Measurements from ENCODE around the gene ALG1.
A peak's percentile ranks its signal among the peaks of the same experiment; 100 is the strongest.

ALG1 gene

DNA sequence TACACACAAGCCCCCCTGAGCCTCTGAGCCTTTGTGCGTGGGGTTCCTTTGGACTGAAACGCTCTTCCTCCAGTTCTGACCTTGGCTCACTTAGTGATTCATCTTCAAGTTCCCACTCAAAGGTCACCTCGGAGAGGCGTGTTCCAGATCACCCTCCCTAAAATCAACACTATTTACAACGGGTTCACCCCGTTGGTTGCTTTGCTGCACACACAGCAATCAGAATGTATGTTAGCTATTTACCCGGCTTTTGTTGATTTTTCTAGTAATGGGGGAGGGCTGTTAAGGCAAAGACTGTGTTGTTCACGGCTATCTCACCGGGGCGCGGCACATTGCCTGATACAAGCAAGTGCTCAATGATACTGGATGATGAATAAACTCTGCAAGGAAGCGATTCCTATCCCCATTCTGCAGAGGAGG, 38.9 kb upstream of the ALG1 start:
- Histone ChIP-seq H4K8ac (ENCODE audit: low read depth, low read length) (no peak overlapping the region), H3K4me2 (ENCODE audit: low read length) (peak overlapping the region; percentile 78), H3K4me1 (ENCODE audit: control insufficient read depth, low read depth, low read length) (no peaks in the 10 kb centered on the region), H4K5ac (ENCODE audit: low read length) (no peak overlapping the region), H3K56ac (ENCODE audit: low read length) (no peak overlapping the region), H3K4ac (ENCODE audit: low read depth, low read length) (no peak overlapping the region), H3K23ac (ENCODE audit: low read length) (no peak overlapping the region), H2BK120ac (ENCODE audit: low read depth, low read length) (no peak overlapping the region), H2AK5ac (ENCODE audit: low read length) (no peak overlapping the region), H3K79me2 (ENCODE audit: control insufficient read depth, insufficient read depth, low read length) (no peaks in the 10 kb centered on the region), H3K79me1 (ENCODE audit: low read length) (no peaks in the 10 kb centered on the region), H2BK5ac (ENCODE audit: low read length) (no peak overlapping the region), H3K9ac (ENCODE audit: low read length) (no peak overlapping the region), H3K27me3 (ENCODE audit: insufficient read depth, low read length, poor library complexity) (no peaks in the 10 kb centered on the region), H3K18ac (ENCODE audit: low read length) (no peak overlapping the region), H3K27ac (ENCODE audit: low read depth, low read length) (no peak overlapping the region), H2BK15ac (replicated peaks; ENCODE audit: low read depth) (no peak overlapping the region), H3K4me3 (ENCODE audit: low read length) (no peak overlapping the region), H3K36me3 (ENCODE audit: control insufficient read depth, insufficient read depth, low read length) (no peaks in the 10 kb centered on the region)
- DNase-seq: no peak
- no CpG with 5 or more reads among the region's 12 CpGs for WGBS (ENCODE audit: extremely low coverage, insufficient coverage, low lambda C conversion rate)

DNA sequence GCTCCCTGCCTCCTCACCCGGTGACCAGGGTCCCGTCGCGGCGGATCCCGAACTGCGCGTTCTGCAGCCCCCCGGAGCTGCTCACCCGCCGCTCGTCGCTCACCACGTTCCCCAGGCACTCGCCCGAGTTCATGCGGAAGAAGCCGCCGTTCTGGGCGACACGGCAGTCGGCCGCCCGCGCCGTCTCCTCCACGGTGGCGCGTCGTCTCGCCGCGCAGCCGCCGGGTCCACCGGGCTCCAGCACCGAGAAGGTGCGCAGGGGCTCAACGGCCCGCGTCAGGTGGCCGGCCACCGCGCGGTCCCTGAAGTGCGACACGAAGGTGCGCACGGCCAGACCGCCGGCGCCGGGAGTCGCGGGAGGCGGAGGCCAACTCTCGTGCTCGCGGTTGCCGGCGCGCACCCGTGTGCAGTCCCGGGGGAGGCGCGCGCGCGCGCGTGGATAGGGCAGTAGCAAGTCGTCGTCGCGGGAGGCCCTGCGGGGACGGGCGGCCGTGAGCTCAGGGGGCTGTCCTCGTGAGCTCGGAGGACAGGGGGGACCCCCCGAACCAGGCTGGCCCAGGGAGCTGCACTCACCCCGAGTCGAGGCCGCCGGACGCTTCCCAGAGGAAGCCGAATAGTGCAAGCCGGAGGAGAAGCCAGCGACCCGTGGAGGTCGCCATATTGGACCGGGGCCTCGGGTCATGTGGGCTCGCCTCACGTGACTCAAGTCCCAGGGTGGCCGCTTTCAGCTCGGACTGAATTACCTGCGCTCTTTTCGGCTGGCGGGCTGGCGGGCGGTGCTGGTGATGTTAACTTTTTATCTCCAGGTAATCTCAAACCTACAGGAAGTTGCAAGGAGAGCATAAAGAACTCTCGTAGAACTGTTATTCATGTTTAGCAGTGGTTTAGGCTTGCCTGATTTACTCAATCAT, 38.1 kb upstream of the ALG1 start, which contains the start of gene NAGPA:
NAGPA (minus strand) TSS at position 680 of the 911 bp plus-strand sequence; CDS start at position 659, 21 bp downstream.
- H2BK120ac ChIP-seq (ENCODE audit: low read depth, low read length): no peak within 1 kb of the TSS
- H3K4me3 ChIP-seq (ENCODE audit: low read length): peak within 1 kb of the TSS; percentile 82
- peak within 1 kb of the TSS; percentile 78 for H3K4me2 ChIP-seq (ENCODE audit: low read length)
- H3K79me1 ChIP-seq (ENCODE audit: low read length): no peaks in the 10 kb centered on the region
- peak within 1 kb of the TSS; percentile 56 for H4K8ac ChIP-seq (ENCODE audit: low read depth, low read length)
- H3K79me2 ChIP-seq (ENCODE audit: control insufficient read depth, insufficient read depth, low read length): no peaks in the 10 kb centered on the region
- peak within 1 kb of the TSS; percentile 88 for H4K5ac ChIP-seq (ENCODE audit: low read length)
- H2AK5ac ChIP-seq (ENCODE audit: low read length): no peak within 1 kb of the TSS
- no peak within 1 kb of the TSS for H2BK5ac ChIP-seq (ENCODE audit: low read length)
- no peak within 1 kb of the TSS for H3K27ac ChIP-seq (ENCODE audit: low read depth, low read length)
- H3K18ac ChIP-seq (ENCODE audit: low read length): no peak within 1 kb of the TSS
- no peak within 1 kb of the TSS for H2BK15ac ChIP-seq (replicated peaks; ENCODE audit: low read depth)
- H3K27me3 ChIP-seq (ENCODE audit: insufficient read depth, low read length, poor library complexity): no peaks in the 10 kb centered on the region
- H3K23ac ChIP-seq (ENCODE audit: low read length): no peak within 1 kb of the TSS
- H3K56ac ChIP-seq (ENCODE audit: low read length): peak within 1 kb of the TSS; percentile 88
- H3K36me3 ChIP-seq (ENCODE audit: control insufficient read depth, insufficient read depth, low read length): no peaks in the 10 kb centered on the region
- DNase-seq: peak; percentile 91
- H3K4me1 ChIP-seq (ENCODE audit: control insufficient read depth, low read depth, low read length): no peaks in the 10 kb centered on the region
- no peak within 1 kb of the TSS for H3K4ac ChIP-seq (ENCODE audit: low read depth, low read length)
- no CpG with 5 or more reads among the region's 104 CpGs for WGBS (ENCODE audit: extremely low coverage, insufficient coverage, low lambda C conversion rate)
- peak within 1 kb of the TSS; percentile 67 for H3K9ac ChIP-seq (ENCODE audit: low read length)

GRCh38 chr16:5034167-5034523, 37.5 kb upstream of the ALG1 start:
- Histone ChIP-seq H3K27me3 (ENCODE audit: insufficient read depth, low read length, poor library complexity) (no peaks in the 10 kb centered on the region), H2BK120ac (ENCODE audit: low read depth, low read length) (no peak overlapping the region), H3K23ac (ENCODE audit: low read length) (no peak overlapping the region), H2AK5ac (ENCODE audit: low read length) (no peak overlapping the region), H2BK5ac (ENCODE audit: low read length) (no peak overlapping the region), H3K36me3 (ENCODE audit: control insufficient read depth, insufficient read depth, low read length) (no peaks in the 10 kb centered on the region), H4K5ac (ENCODE audit: low read length) (peak overlapping the region; percentile 88), H3K18ac (ENCODE audit: low read length) (no peak overlapping the region), H3K79me1 (ENCODE audit: low read length) (no peaks in the 10 kb centered on the region), H3K27ac (ENCODE audit: low read depth, low read length) (no peak overlapping the region), H3K56ac (ENCODE audit: low read length) (peak overlapping the region; percentile 26), H3K79me2 (ENCODE audit: control insufficient read depth, insufficient read depth, low read length) (no peaks in the 10 kb centered on the region), H3K4me1 (ENCODE audit: control insufficient read depth, low read depth, low read length) (no peaks in the 10 kb centered on the region), H3K4ac (ENCODE audit: low read depth, low read length) (no peak overlapping the region), H3K9ac (ENCODE audit: low read length) (peak overlapping the region; percentile 8), H3K4me3 (ENCODE audit: low read length) (no peak overlapping the region), H4K8ac (ENCODE audit: low read depth, low read length) (peak overlapping the region; percentile 56), H2BK15ac (replicated peaks; ENCODE audit: low read depth) (no peak overlapping the region), H3K4me2 (ENCODE audit: low read length) (peak overlapping the region; percentile 64)
- no CpG with 5 or more reads among the region's 2 CpGs for WGBS (ENCODE audit: extremely low coverage, insufficient coverage, low lambda C conversion rate)
- no peak for DNase-seq

DNA sequence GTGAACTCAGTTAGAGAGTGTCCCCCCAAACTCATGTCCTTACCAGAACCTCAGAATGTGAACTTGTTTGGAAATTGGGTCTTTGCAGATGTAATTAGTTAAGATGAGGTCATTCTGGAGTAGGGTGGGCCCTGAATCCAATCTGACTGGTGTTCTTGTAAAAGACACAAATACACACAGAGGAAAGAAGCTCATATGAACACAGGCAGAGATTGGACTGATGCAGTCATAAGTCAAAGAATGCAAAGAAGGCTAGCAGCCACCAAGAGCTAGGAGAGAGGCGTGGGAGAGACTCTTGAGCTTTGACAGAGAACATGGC, 35.8 kb upstream of the ALG1 start:
- Histone ChIP-seq H4K5ac (ENCODE audit: low read length) (no peak overlapping the region), H2BK15ac (replicated peaks; ENCODE audit: low read depth) (no peak overlapping the region), H3K4me3 (ENCODE audit: low read length) (no peak overlapping the region), H3K56ac (ENCODE audit: low read length) (no peak overlapping the region), H2BK5ac (ENCODE audit: low read length) (no peak overlapping the region), H3K23ac (ENCODE audit: low read length) (no peak overlapping the region), H3K27ac (ENCODE audit: low read depth, low read length) (no peak overlapping the region), H3K4ac (ENCODE audit: low read depth, low read length) (no peak overlapping the region), H3K9ac (ENCODE audit: low read length) (no peak overlapping the region), H3K4me1 (ENCODE audit: control insufficient read depth, low read depth, low read length) (no peaks in the 10 kb centered on the region), H3K27me3 (ENCODE audit: insufficient read depth, low read length, poor library complexity) (no peaks in the 10 kb centered on the region), H3K36me3 (ENCODE audit: control insufficient read depth, insufficient read depth, low read length) (no peaks in the 10 kb centered on the region), H2BK120ac (ENCODE audit: low read depth, low read length) (no peak overlapping the region), H4K8ac (ENCODE audit: low read depth, low read length) (no peak overlapping the region), H2AK5ac (ENCODE audit: low read length) (no peak overlapping the region), H3K79me2 (ENCODE audit: control insufficient read depth, insufficient read depth, low read length) (no peaks in the 10 kb centered on the region), H3K4me2 (ENCODE audit: low read length) (no peak overlapping the region), H3K18ac (ENCODE audit: low read length) (no peak overlapping the region), H3K79me1 (ENCODE audit: low read length) (no peaks in the 10 kb centered on the region)
- no peak for DNase-seq
- no CpG with 5 or more reads among the region's 1 CpG for WGBS (ENCODE audit: extremely low coverage, insufficient coverage, low lambda C conversion rate)

DNA sequence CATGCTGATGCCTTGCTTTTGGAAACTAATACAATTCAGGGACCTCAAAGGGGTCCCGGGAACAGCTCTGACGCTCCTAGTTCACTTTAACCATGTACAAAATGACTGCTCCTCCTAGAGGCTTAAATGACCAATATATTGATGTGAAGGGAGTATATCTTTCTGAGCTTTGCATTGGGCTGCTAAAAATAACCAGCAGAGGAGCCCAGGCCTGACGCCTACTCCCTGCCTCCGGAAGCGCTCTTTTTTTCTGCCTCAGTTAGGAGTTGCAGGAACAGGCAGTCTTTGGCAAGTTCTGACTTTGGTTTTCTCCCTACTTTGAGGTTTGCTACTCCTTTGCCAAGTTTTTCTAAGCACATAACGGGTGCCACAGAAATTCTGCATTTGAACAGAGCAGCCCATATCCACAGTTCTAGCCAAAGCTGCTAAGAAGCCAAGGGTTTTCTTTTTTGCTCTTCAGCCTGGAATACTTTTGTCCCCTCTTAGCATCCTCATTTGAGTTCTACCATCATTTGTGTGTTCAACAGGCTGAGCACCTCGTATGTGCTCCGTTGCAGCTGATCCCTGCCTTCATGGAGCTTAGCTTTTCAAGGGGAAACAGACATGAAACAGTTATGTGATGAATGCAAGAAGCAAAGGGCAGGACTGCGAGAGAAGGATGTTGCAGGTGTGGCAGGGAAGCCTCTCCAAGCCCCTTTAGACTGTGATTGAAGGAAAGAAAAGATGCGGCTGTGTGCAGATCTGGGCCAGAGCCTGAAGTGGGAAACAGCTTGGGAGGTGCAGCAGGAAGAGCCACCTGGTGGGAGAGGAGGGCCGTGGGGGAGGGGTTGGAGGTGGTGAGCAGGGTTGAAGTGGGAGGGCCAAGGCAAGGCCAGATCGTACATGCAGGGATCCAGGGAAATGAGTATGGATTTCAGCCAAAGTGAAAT, 35.2 kb upstream of the ALG1 start:
- Histone ChIP-seq H3K79me1 (ENCODE audit: low read length) (no peaks in the 10 kb centered on the region), H4K8ac (ENCODE audit: low read depth, low read length) (no peak overlapping the region), H3K4me2 (ENCODE audit: low read length) (no peak overlapping the region), H3K27me3 (ENCODE audit: insufficient read depth, low read length, poor library complexity) (no peaks in the 10 kb centered on the region), H2BK5ac (ENCODE audit: low read length) (no peak overlapping the region), H3K4ac (ENCODE audit: low read depth, low read length) (no peak overlapping the region), H2BK120ac (ENCODE audit: low read depth, low read length) (no peak overlapping the region), H3K23ac (ENCODE audit: low read length) (no peak overlapping the region), H3K18ac (ENCODE audit: low read length) (no peak overlapping the region), H3K36me3 (ENCODE audit: control insufficient read depth, insufficient read depth, low read length) (no peaks in the 10 kb centered on the region), H3K56ac (ENCODE audit: low read length) (peak overlapping the region; percentile 46), H2BK15ac (replicated peaks; ENCODE audit: low read depth) (no peak overlapping the region), H4K5ac (ENCODE audit: low read length) (no peak overlapping the region), H2AK5ac (ENCODE audit: low read length) (no peak overlapping the region), H3K4me3 (ENCODE audit: low read length) (no peak overlapping the region), H3K79me2 (ENCODE audit: control insufficient read depth, insufficient read depth, low read length) (no peaks in the 10 kb centered on the region), H3K4me1 (ENCODE audit: control insufficient read depth, low read depth, low read length) (no peaks in the 10 kb centered on the region), H3K27ac (ENCODE audit: low read depth, low read length) (no peak overlapping the region), H3K9ac (ENCODE audit: low read length) (peak overlapping the region; percentile 23)
- no CpG with 5 or more reads among the region's 12 CpGs for WGBS (ENCODE audit: extremely low coverage, insufficient coverage, low lambda C conversion rate)
- peak; percentile 56 for DNase-seq
